GM19240 (cell line): ENCODE measurements around the gene MNX1.

ENCODE experiments used
- DNase-seq: peaks from one replicate; pipeline ENCODE4 v3.0.0; 2011; ENCODE audit warnings: low spot score; ENCODE audit not compliant: insufficient read length

Gene MNX1

DNA sequence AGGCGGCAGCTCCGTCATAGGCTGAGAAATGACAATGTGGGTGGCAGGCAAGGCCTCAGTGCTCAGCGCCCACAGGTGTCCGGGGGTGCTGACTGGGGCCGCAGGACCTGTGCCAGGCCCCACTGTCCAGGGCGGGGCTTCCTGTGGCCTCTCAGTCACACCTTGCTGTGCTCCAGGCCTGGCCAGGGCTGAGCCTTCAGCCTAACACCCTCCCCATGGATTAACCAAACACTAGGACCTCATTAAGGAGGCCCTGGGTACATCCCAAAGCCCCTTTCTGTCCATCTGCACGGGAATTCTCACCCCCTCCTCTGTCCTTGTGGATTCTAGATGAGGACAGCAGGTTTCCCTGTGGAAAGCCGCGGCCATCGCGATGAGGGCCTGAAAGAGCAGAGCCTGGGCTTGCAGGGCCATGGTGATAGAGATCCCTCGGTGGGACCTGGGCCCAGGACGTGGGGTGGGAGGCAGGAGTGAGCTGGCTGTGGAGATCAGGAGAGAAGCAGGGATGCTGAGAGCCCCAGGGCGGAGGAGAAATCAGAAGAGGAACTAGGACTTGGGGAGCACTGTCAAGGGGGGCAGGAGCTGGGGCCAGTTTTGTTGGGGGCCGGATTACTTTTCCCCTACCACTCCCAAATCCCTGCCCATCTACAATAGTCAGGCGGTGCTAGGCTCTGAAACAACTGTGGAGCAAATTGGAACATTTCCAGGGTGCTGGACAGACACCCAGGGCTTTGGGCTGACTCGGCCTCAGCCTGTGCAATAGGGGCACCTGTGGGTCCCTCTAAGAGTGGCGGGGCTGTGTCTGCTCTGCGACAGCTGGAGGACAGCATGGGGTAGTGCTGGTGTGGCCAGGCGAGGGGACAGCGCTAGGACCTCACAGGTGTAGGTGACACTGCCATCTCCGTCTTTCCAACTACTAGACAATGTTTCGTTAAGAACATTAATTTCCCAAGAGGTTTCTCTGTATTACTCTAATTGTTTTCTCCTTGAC is 23.3 kb upstream of the MNX1 start:
- DNase-seq = no peak

- DNase-seq = no peak
These were observed 22.4 kb upstream of the MNX1 start for GRCh38 chr7:157032644-157033482.

- no peak for DNase-seq
These were observed 21.7 kb upstream of the MNX1 start for GRCh38 chr7:157032128-157032527.

- no peak for DNase-seq
These were observed 17.9 kb upstream of the MNX1 start for GRCh38 chr7:157028199-157028903.

GRCh38 chr7:157027568-157028198 is 17.2 kb upstream of the MNX1 start:
- DNase-seq = no peak

DNA sequence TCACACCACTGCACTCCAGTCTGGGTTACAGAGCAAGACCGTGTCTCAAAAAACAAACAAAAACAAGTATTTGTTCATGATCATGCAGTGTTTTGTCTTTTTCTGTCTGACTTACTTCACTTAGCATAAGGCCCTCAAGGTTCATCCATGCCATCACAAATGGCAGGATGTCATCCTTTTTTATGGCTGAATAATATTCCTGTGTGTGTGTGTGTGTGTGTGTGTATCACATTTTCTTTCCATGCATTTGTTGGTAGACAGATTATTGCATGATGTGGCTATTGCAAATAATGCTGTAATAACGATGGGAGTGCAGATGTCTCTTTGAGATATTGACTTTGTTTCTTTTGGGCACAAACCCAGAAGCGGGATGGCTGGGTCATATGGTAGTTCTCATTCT is 14.3 kb upstream of the MNX1 start:
- no peak for DNase-seq

DNA sequence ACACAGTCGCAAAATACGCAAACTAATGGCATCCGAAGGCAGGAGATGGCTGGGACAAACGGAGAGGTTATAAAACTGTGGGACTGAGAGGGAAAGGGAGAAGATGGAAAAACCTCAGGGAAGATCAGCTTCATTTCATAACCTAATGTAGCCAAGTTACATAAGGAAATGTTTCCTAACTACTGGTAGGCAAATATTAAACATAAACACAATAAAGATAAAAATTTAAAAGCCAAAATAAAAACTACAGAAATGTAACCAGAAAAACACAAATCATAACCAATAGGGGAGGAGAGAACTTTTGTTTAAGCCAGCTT is 13.1 kb upstream of the MNX1 start:
- no peak for DNase-seq

DNA sequence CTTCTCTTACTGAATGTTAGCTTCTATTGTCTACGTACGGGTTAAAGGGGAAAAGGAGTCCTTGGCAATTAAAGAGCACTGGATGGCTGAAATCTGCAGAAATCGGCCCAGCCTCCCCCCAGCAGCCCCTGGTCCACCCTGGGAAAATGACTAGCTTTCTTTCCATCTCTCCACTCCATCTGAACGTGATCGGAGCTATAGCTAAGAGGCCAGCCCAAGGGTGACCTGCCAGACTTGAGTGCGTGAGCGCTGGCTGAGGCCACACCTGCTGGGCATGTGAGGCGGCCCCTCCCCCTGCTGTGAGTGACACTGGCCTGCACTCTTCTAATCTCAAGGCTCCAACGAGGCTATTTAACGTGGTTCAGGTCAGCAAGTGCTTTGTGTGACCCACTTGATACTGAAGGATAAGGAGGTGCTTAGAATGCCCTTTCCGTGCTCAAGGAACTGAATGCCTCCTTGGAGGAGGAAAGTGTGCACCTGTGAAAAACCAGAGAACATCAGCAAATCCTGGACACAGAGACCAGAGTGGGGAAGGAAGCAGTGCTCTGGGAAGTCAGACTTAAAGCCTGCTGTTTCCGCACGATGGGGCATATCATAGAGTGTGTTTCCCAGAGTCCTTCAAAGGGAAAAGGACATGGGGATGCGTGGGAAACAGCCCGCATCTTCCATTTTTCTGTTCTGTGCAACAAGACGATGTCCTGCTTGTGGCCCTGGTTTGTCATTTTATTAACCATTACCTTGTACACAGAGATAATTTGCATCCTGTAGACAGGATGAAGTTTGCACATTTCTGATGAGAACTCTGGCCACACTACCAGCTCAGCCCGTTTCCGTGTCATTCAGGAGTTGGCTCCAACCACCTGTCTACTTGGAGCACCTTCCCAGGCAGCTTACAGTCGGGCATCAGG is 12.5 kb upstream of the MNX1 start:
- no peak for DNase-seq

DNA sequence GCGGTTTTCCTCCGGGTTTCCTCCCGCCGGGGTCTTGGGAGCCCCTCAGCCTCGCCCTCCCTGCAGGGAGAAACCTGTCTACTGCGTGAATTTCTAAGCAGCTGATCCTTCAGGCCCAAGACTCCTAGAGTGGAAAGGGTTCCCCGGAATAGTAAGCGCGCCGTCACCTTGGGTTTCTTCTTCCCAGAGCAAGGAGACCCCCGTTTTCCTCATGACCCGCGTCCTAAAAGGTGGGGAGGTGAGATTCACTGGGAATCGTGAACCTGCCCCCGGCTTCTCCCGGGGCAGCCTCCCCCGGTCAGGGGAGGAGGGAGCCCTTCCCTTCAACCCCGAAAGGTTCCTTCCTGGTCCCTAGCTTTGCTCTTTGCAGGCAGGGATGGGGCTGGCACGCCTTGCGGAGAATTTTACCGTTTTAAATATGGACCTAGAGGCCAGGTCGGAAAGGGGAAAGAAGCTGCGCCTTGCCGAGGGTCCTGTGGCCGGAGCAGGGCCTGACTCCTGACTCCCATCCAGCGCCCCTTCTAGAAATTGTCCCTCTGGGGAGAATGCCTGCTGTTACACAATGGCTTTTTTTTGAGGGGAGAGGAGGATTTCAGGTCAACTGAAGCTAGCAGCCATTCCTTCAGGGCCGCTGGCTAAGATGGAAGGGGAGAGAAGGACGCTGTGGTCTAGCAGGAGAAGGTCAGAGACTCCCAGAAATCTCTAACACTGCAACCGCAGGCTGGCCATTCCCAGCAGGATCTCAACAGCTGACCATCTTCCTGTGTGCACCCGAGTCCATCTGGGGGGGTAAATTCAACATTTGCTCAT is 11.6 kb upstream of the MNX1 start:
- DNase-seq = no peak

DNA sequence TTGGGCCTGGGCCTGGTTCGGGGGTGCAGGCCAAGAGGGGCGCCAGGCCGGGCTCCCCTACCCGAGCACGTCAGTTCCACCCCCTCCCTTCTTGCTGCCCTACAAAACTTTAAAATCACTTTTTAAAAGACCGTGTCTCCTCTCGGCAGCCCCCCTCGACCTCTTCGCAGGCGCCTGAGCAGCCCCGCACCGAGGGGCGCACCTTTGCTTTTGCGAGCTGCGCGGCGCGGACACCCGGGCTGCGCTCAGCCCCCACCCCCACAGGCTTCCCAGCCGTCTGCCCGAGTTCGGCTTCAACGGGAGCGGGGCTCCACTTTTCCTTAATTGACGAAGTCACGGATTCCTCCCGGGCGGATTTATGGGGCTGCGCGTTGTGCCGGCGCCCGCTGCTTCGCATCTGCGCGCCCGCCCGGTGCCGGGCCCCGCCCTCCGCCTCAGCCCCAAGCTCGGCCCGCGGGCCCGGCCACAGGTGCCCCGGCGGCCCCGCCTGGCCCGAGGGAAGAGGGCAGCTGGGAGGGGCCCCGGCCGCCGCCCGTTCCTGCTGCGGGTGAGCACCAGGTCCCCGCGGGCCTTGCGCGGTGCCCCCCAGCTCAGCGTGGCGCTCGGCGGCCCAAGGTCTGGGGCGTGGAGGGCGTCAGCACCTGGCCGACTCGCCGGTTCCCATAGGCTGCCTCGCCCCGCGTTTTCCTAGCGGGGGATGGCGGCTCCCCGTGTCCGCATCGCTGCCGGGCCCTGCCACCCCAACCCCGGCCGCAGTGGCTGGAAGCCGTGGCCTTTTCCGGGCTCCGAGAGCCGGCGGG is 10.8 kb upstream of the MNX1 start:
- DNase-seq = no peak

DNA sequence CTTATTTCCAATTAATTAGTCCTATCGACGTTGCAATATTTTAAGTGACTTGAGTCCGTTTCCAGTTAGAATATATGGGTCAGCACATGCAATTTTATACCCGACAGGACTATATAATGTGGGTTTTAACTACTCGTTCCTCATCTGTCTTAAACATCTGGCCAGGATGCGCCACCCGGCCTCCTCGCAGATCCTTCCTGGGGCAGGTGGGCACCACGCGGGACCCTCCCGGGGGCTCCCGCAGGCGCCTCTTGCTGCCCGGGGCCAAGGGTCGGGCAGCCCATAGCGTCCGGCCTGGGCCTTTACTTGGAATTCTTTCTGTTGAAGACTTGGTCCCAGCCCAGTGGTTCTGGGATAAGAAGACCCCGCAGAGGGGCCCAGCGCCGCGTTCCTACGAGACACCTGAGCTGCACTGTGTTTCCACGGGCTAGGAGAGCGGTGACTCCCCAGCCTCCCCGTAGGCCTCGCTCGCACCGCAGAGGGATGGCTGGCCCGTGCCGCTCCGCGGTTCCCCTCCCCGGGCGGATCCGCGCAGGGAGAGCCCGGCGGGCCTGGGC is 10.1 kb upstream of the MNX1 start:
- no peak for DNase-seq

DNA sequence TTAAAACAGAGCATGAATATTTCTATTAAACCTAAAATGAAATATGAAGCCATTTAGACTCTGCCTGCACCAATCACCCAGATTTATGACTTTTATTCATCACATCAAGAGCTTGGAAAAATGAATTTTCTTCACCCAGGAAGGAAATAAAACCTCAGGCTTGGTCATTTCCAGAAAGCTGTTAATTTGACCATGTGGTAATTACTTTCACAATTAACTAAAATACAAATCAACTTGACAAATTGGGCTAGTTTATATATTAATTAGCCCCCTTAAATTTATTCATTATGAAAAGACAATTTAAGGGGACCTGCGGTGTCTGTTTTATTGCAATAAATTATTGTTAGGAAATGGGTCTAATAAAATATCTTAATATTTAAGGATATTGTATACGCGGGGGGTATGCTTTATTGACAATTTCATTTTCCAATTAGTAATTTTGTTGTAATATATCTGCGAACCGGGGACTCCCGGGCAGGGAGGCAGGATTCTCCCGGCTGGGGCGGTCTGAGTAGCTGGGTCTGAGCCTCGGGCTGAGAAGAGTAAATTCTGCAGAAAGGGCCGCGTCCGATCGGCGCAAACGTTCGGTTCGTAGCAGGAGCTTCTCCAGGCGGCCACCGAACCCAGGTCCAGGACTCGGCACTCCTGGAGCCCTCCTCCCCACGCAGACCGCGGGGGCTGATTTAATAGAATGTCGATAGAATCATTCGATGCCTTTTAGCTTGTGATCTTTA is 9.4 kb upstream of the MNX1 start:
- no peak for DNase-seq

DNA sequence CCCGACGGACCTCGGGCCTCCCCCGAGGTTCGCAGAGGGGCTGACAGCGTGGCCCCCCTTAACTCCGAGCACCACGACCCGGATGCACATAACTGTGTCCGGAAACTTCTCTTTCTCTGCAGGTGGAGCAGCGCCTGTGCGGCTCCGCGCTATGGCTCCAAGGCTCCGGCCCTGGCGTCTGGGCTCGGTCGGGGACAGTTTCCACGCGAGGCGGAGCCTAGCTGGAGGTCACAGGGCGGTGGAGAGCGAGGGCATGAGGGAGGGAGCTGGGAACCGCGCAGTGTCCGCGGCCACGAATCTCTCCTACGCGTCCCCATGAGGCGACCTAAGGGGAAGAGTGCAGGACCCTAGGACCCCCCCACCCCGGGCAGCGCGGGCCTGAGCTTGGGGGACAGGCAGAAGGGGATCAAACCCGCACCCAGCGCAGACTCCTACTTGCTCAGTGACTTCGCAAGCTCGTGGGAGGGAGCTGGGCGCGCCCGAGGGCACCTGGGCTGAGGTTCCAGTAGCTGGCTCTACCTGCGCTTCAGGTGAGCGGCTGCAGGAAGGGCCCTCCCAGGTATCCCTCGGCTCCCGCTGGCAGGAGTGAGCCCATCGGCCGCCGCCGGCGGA is 8.6 kb upstream of the MNX1 start:
- no peak for DNase-seq

DNA sequence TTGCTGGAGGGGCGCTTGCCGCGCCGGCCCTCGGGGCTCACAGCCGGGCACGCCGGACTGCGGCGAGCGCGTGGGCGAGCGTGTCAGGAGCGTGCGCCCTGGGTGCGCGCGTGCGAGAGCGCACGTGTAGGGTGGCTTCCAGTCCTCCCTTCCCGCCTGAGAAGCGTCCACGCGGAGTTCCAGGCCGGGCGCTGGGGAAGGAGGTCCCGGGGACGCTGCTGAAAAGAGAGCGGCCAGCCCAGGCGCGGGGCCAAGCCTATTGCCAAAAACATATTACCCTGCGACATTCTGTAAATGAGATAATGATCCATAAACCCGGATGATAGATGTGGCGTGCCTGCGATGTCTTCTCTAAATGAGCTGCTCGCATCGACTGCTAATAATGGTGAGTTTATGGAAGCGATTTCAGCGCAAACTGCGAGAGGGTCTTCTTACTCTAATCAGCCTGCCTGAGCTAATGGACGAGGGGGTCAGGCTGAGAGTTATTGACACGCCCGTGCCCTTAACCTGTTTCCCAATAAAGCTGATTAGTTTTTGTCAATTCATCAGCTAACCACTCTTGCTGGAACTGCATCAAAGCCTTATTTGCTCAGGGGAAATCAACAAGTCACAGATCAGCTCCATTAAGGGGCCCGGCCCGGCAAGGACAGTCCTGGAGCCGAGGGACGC is 8.0 kb upstream of the MNX1 start:
- no peak for DNase-seq

DNA sequence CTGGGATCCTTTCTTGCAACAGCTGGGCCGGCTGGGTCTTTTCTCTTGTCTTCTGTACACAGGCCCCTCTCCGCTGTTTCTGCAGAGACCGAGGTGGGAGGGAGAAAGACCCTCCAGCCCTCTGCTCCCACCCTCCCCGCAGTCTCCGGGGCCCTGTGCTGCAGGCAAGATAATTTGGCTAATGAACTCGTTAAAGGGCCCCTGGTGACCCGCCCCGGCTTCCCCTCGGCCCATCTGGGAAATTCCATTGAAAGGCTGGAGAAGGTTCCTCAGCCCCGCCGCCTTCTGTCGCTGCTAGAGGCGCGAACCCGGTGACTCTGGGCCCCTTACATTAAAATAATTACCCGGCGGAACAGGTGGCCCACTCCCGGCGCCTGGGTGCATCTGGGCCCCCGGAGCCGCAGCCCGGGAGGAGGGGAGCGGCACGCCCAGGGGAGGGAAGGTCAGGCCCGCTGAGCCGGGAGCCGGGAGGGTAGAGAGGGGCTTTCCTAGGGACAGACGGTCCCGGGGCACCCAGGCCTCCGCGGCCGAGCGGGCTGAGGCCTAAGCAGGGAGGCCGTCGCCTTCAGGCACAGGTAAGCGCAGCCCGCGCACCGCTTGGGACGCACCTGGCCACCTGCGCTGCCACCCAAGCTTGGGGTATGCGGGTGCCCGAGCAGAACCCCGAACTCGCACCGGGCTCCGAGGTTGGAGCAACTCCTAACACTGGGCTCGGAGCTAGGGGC is 7.3 kb upstream of the MNX1 start:
- no peak for DNase-seq

DNA sequence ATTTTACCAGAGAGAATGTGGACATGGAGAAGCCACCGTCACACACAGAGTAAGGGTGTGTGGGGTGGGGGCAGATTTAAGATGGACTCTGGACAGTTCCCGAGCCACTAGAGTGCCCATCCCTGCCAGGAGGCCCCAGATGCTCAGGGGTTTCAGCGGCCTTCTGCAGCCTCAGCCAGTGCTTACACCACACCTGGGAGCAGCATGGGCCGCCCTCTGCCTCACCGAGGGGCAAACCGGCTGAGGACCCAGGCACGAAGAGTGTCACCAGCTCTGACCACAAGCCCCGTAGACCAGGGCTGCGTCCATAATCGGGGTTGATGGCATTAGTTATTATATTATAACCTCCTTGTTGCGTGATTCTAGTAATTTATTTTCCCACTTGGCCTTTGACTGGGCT is 6.7 kb upstream of the MNX1 start:
- no peak for DNase-seq
